KMS-11 (cell line): ENCODE data around the gene PLK1.

ENCODE experiments used
- H2AFZ ChIP-seq: fragments of 200-600 bp; sonication (generic); 2 replicates; pipeline ENCODE4 v1.6.1; 2016; ENCODE audit warnings: antibody characterized with exemption, mixed run types, low read depth
- H3K27ac ChIP-seq: fragments of 200-600 bp; sonication (generic); 2 replicates; pipeline ENCODE4 v1.6.1; 2016; ENCODE audit warnings: mild to moderate bottlenecking, mixed run types
- H3K27me3 ChIP-seq: fragments of 200-600 bp; sonication (generic); 2 replicates; pipeline ENCODE4 v1.6.1; 2017; ENCODE audit warnings: mild to moderate bottlenecking, low read depth, mixed run types, moderate library complexity; ENCODE audit not compliant: insufficient read depth
- H3K36me3 ChIP-seq: fragments of 200-600 bp; sonication (generic); 2 replicates; pipeline ENCODE4 v1.6.1; 2017; ENCODE audit warnings: mild to moderate bottlenecking, mixed run types; ENCODE audit not compliant: insufficient read depth
- H3K4me1 ChIP-seq: fragments of 200-600 bp; sonication (generic); 2 replicates; pipeline ENCODE4 v1.6.1; 2016; ENCODE audit warnings: mild to moderate bottlenecking, low read depth, mixed run types; ENCODE audit not compliant: poor library complexity, severe bottlenecking
- H3K4me2 ChIP-seq: fragments of 200-600 bp; sonication (generic); 2 replicates; pipeline ENCODE4 v1.7.0; 2016; ENCODE audit warnings: mild to moderate bottlenecking, mixed run types
- H3K4me3 ChIP-seq: fragments of 200-600 bp; sonication (generic); IDR thresholded peaks from 2 replicates; pipeline ENCODE4 v1.6.1; 2017; ENCODE audit warnings: low read depth, low read length, mixed read lengths; ENCODE audit not compliant: insufficient read depth
- H3K79me2 ChIP-seq: fragments of 200-600 bp; sonication (generic); 2 replicates; pipeline ENCODE4 v1.6.1; 2016; ENCODE audit warnings: low read depth, mixed run types; ENCODE audit not compliant: insufficient read depth
- H3K9ac ChIP-seq: fragments of 200-600 bp; sonication (generic); 2 replicates; pipeline ENCODE4 v1.6.1; 2016; ENCODE audit warnings: mild to moderate bottlenecking, mixed run types
- H4K20me1 ChIP-seq: fragments of 200-600 bp; sonication (generic); 2 replicates; pipeline ENCODE4 v1.6.1; 2016; ENCODE audit warnings: mild to moderate bottlenecking, mixed run types; ENCODE audit not compliant: insufficient read depth
- CTCF ChIP-seq: fragments of 200-600 bp; sonication (generic); conservative IDR thresholded peaks from 2 replicates; pipeline ENCODE4 v1.6.1; 2017; ENCODE audit warnings: low read depth, mild to moderate bottlenecking, antibody characterized with exemption, low read length, moderate library complexity, mixed read lengths

PLK1 gene

GRCh38 chr16:23683487-23683886, 4.8 kb downstream of the PLK1 start:
- Histone ChIP-seq H3K4me3 (no peak overlapping the region), H3K9ac (no peak overlapping the region), H3K4me2 (no peak overlapping the region), H3K27me3 (no peaks in the 10 kb centered on the region), H3K79me2 (peaks cover 49% of the 10 kb centered on the region), H2AFZ (no peak overlapping the region), H3K36me3 (peaks cover 43% of the 10 kb centered on the region; the same call in 1 of the 2 replicates), H3K4me1 (peaks cover 23% of the 10 kb centered on the region), H3K27ac (no peak overlapping the region), H4K20me1 (0 out of 2 replicates have a peak, but pooled peaks cover 8% of the 10 kb centered on the region)
- no peak for TF ChIP-seq CTCF

GRCh38 chr16:23687034-23687808, 8.5 kb downstream of the PLK1 start:
- no peak overlapping the region for H3K4me2 ChIP-seq
- no peak overlapping the region for H2AFZ ChIP-seq
- no peak overlapping the region for H3K4me3 ChIP-seq
- no peak for TF ChIP-seq CTCF
- no peaks in the 10 kb centered on the region for H4K20me1 ChIP-seq
- H3K9ac ChIP-seq = no peak overlapping the region
- peaks cover 40% of the 10 kb centered on the region; the same call in 1 of the 2 replicates for H3K36me3 ChIP-seq
- H3K27me3 ChIP-seq = no peaks in the 10 kb centered on the region
- H3K27ac ChIP-seq = no peak overlapping the region
- peaks cover 13% of the 10 kb centered on the region; the same call in 1 of the 2 replicates for H3K79me2 ChIP-seq
- peaks cover under 1% of the 10 kb centered on the region for H3K4me1 ChIP-seq

GRCh38 chr16:23689442-23690187, 10.9 kb downstream of the PLK1 start:
- no peak overlapping the region for H2AFZ ChIP-seq
- H3K79me2 ChIP-seq = no peaks in the 10 kb centered on the region; the same call in 1 of the 2 replicates
- no peaks in the 10 kb centered on the region for H4K20me1 ChIP-seq
- H3K9ac ChIP-seq = no peak overlapping the region
- no peak overlapping the region for H3K4me3 ChIP-seq
- no peaks in the 10 kb centered on the region for H3K27me3 ChIP-seq
- no peak overlapping the region for H3K27ac ChIP-seq
- peaks cover 28% of the 10 kb centered on the region; the same call in 1 of the 2 replicates for H3K36me3 ChIP-seq
- no peak overlapping the region for H3K4me2 ChIP-seq
- no peaks in the 10 kb centered on the region for H3K4me1 ChIP-seq
- no peak for TF ChIP-seq CTCF

- Histone ChIP-seq H3K27ac (no peak overlapping the region), H3K36me3 (peaks cover 28% of the 10 kb centered on the region; the same call in 1 of the 2 replicates)
- no peak for TF ChIP-seq CTCF
These were observed 12.2 kb downstream of the PLK1 start for GRCh38 chr16:23690771-23691482.

More at GRCh38 chr16:23690771-23691482, 12.2 kb downstream of the PLK1 start:
- no peaks in the 10 kb centered on the region for H4K20me1 ChIP-seq
- H2AFZ ChIP-seq = no peak overlapping the region
- H3K27me3 ChIP-seq = no peaks in the 10 kb centered on the region
- H3K9ac ChIP-seq = no peak overlapping the region
- no peak overlapping the region for H3K4me2 ChIP-seq
- no peak overlapping the region for H3K4me3 ChIP-seq
- no peaks in the 10 kb centered on the region for H3K79me2 ChIP-seq
- no peaks in the 10 kb centered on the region for H3K4me1 ChIP-seq
